GM19395 (cell line): ENCODE results near the gene PLPP6.

Source experiments
- ATAC-seq: cut with Tn5 transposase; IDR thresholded peaks from one replicate; pipeline ENCODE4 v1.9.1; 2021; ENCODE audit warnings: mild to moderate bottlenecking, moderate library complexity; ENCODE audit not compliant: unreplicated experiment

The PLPP6 gene

DNA sequence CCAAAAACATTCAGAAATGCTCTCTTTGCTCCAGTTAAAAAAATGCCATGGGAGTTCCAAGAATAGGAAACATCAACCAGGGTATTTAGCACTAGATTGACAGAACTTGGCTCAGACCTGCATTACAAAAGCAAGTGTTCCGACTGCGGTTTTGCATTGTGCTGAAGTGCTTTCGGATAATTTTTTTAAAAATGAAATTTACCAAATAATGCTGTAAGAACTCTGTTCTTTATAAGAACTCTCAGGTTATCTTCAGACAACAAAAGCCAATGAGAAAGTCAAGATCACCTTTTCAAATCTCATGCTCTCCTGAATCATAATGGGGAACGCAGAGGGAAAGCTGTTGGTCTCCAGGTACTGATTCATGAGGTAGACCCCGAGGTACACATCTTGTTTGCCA, 483 bp upstream of the PLPP6 start:
- no peak for ATAC-seq

DNA sequence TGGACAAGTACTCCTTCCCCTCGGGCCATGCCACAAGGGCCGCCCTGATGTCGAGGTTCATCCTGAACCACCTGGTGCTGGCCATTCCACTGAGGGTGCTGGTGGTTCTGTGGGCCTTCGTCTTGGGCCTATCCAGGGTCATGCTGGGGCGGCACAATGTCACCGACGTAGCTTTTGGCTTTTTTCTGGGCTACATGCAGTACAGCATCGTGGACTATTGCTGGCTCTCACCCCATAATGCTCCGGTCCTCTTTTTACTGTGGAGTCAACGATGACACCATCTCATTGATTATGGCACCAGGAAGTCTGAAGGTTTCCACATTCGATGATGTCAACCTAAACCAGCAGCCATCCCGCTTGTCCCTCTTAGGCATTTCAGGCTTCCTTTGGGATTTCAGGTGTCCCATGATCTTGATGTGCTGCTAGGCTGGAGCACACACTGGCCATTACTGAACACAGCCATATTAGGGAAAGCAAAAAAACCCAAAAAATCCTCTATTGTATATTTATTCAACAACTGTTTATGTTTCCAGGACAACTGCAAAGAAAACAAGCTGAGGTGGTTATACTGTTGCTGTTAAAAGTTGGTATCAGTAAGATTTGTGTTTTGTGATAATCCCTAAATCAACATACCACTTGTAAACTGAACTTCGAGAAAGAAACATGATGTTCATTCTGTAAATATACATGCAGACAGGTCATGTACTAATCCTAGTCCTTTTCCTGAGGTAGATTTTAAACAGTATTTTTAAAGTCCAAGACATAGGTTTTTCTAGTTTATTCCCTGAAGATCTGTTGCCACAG, 1.1 kb downstream of the PLPP6 start:
- ATAC-seq = no peak

GRCh38 chr9:4663956-4664355, 1.9 kb downstream of the PLPP6 start:
- no peak for ATAC-seq

DNA sequence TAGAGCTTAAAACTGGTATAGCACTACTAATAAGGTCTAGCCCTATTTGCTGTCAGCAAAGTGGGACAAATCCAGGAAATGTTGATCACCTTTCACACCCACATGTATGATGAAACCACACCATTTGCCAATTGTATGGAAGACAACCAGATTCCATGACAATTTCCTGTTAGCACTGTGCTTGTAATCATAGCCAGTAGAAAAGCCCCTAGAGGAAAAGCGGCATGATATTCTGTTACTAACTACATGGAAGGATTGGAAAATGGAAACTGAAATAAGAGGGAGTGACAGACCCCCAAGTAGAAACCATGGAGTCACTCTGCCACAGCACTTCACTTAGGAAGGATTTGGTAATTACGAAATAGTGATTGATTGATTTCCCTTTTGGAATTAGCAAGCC, 3.3 kb downstream of the PLPP6 start:
- ATAC-seq = no peak

DNA sequence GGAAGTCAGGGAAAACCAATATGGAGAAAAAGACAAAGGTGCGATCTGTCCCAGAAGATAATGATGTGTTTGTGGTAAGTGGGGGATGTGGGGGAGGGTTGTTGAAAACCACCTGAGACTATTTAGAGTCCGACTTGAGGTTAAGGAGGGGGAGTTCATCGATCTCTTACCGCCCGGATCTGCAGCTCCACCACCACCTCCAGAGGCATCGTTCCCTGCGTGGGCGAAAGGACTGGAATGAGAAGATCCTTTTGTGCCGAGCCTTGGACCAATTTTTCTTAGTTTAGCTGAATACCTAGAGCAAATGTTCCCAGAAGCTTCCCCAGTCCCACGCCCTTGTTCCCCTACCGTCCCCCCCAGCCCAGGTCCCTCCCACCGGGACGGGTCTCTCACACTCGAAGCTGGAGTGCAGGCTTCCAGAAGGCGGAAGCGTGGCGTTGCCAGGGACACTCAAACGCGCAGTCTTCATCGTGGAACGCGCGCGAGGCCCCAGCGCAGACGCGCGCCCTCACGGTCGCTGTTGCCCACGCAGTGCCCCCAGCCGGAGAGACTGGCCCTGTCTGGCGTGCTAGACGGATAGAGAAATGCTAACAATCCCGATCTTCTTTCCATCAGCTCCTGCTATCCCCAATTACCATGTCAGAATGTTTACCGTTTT, 4.1 kb downstream of the PLPP6 start, which contains the start of gene SPATA6L:
TSS of gene SPATA6L (minus strand) at position 439 of the 658 bp plus-strand sequence. CDS start at position 209, 230 bp downstream.
- ATAC-seq = peak; percentile 33

DNA sequence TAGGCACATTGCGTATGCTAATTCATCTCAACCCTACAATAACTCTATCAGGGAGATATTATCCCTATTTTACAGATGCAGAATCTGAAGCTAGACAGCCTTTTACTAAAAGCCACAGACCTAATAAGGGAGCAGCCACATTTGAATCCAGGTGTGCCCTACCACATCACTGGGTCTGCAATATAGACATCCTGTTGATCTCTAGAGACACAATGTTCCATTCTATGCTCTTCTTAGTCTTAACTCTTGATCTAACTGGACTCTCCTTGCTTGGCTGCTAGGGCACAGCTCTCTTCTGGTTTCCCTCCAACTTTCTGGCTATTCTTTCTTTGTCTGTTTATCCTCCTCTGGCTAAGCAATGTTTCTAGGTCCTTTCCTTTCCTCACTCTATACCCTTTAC, 5.6 kb downstream of the PLPP6 start:
- ATAC-seq = no peak

DNA sequence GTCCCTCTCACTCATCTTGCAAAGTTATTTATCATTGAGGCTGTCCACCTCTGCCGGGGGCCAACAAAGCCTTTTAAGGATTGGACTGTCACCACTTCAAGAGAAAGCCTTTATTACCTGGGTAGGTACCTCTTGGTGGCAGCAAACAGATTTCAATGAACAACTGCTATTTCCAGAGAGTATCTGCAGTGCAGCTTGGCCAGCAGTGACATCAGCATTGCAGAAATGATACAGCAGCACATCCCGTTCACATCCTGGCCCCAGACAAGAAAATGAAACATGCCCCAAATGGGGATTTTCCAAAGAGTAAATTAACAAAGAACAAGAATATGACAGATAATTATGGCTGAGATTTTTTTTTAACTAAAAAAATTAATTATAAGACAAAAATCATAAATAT, 6.5 kb downstream of the PLPP6 start:
- no peak for ATAC-seq

DNA sequence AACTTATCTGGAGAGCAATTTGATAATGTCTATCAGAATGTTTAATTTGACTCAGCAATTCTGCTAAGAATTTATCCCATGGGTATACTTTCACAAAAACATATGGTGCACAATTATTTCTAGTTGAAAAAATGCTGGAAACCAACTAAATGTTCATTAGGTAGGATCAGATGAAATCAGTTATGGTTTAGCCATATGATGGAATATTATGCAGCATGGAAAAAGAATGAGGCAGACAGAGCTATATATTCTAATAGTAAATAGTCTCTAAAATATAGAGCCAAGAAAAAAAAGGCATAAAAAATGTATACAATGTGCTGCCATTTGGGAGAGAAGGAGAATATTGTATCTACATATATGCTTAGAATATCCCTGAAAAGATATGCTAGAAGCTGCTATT, 7.8 kb downstream of the PLPP6 start:
- ATAC-seq = no peak

- no peak for ATAC-seq
Measured at GRCh38 chr9:4670591-4670990, 8.5 kb downstream of the PLPP6 start.

DNA sequence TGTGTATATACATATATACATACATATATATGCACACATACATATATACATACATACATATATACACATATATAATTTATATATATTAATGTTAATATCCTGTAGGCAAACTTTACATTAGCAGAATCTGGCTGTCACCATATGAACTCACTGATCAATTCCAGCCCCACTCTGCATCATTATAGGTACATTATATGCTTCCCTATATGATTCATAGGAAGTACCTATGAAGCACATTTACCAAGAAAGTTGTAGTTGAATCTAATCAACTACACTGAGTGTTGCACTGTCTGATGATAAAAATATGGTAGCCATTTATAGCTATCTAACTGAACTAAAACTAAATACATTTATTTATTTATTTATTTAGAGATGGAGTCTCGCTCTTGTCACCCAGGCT, 9.6 kb downstream of the PLPP6 start:
- ATAC-seq = no peak

GRCh38 chr9:4674783-4675182, 12.7 kb downstream of the PLPP6 start:
- ATAC-seq = no peak

- no peak for ATAC-seq
Measured at GRCh38 chr9:4677392-4677791, 15.3 kb downstream of the PLPP6 start.

GRCh38 chr9:4678679-4679267, 16.7 kb downstream of the PLPP6 start:
- peak; percentile 17 for ATAC-seq

GRCh38 chr9:4679268-4680172, 17.4 kb downstream of the PLPP6 start, which contains the start of gene CDC37L1:
Gene CDC37L1, plus strand, starts transcription at chr9:4679569. Its CDS starts 199 bp downstream, at chr9:4679768.
- peak; percentile 96 for ATAC-seq

DNA sequence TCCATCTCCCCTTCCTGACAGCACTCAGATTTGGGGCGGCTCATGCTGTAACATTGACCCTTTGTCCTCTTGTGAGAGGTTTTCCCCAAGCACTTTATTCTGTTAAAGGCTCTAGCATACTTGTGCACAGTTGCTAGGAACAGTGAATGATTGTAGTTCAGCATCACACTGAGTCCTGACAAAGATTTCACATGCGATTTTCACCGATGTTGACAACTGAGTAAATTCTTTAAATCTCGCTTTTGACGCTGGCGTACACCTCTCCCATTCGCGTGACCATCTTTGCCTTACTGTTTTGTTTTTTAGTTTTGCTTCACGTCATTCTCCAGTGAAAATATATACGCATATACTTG, 18.1 kb downstream of the PLPP6 start:
- no peak for ATAC-seq

- ATAC-seq = no peak
Measured at GRCh38 chr9:4680750-4681149, 18.7 kb downstream of the PLPP6 start.

- no peak for ATAC-seq
Measured at GRCh38 chr9:4684820-4685219, 22.7 kb downstream of the PLPP6 start.

DNA sequence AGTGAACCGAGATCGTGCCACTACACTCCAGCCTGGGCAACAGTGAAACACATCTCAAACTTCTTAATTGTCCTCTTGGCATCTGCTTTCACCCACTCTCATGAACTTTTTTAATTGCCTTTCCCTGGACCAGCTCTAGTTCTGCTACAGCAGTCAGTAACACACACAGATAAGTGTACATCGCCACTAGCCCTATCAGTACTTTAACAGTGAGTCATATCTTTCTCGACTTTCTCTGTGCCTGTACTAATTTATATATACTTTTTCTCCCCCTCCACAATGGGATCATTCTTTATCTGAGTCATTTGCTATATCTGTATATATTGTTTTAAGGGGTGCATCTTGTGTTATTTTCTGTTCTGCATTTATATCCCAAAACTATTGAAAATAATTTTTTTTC, 24.0 kb downstream of the PLPP6 start:
- no peak for ATAC-seq

GRCh38 chr9:4686584-4686983, 24.5 kb downstream of the PLPP6 start:
- ATAC-seq = no peak

- no peak for ATAC-seq
Measured at GRCh38 chr9:4689021-4689420, 26.9 kb downstream of the PLPP6 start.

- peak; percentile 76 for ATAC-seq
Measured at GRCh38 chr9:4689687-4690104, 27.6 kb downstream of the PLPP6 start.
